ENCODE results near the gene POLG2. TPM values are rescaled to one million over a fixed set of nuclear protein-coding genes. Genes with fewer than 3 reads are reported as not detected.

Gene POLG2
- total and polyA plus RNA-seq, 2 of the 8 experiments (the other 6 are each of a cell fraction or from before 2014, with no cell fraction given) = 9.7 to 34.3 TPM

DNA sequence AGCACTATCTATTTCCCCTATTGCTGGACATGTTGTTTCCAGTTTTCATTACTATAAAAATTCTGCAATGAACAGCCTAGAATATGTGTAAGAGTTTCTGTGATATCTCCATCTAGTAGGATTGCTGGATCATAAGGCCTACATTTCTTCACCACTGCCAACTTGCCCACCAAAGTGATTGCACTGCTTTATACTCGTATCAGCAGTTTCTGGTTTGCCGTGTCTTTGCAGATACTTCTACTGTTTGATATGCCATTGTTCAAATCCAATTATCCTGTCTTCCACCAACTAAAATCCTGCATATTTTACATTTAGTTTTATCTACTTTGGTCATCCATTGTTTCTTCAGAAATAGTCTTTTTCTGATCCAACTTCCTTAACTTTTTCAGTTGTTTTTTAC is 31.1 kb upstream of the POLG2 start:
- no peak overlapping the region for H3K9ac ChIP-seq (replicated peaks in 1 of 4; ENCODE audit: extremely low read depth in 1 of 4, low read depth in 3 of 4, low read length in 3 of 4)
- H3K4ac ChIP-seq (replicated peaks; ENCODE audit: insufficient read length, low read depth, low read length) = no peak overlapping the region
- no peak overlapping the region for H3K27ac ChIP-seq (ENCODE audit: low read depth, low read length)
- no peak overlapping the region for H3K4me2 ChIP-seq (ENCODE audit: insufficient read depth in 1 of 2, low read depth in 2 of 2, low read length in 2 of 2)
- no peak overlapping the region for H2BK5ac ChIP-seq (ENCODE audit: low read depth, low read length)
- H4K91ac ChIP-seq (replicated peaks; ENCODE audit: insufficient read length, low read length) = no peak overlapping the region
- ChIA-PET CTCF (ENCODE audit: partially characterized antibody) (no interaction called here), POLR2A (ENCODE audit: partially characterized antibody) (interaction anchor here (1.1 to 7.5 kb wide), 4 partner anchors 10 to 29 kb away, joined by 4 to 56 read pairs (median 28); partner anchors contain the start of genes CEP95, DDX5 and POLG2)
- H2BK20ac ChIP-seq (ENCODE audit: low read length) = no peak overlapping the region
- H4K8ac ChIP-seq (ENCODE audit: extremely low read depth, insufficient read depth, low read length) = no peak overlapping the region
- H3K79me1 ChIP-seq (ENCODE audit: low read depth, low read length) = no peaks in the 10 kb centered on the region
- H3K23ac ChIP-seq (ENCODE audit: insufficient read length) = no peak overlapping the region
- TF ChIP-seq HDAC2 (IDR thresholded peaks at IDR 0.05; ENCODE audit: borderline replicate concordance in 1 of 2, low read depth in 2 of 2, low read length in 2 of 2) = no peak
- no peak for TF ChIP-seq MAFK (IDR thresholded peaks at IDR 0.05; ENCODE audit: low read depth, low read length)
- H2AK5ac ChIP-seq (ENCODE audit: low read depth, low read length) = no peak overlapping the region
- no peak overlapping the region for H2AFZ ChIP-seq (ENCODE audit: low read length)
- H3K79me2 ChIP-seq (ENCODE audit: control insufficient read depth in 1 of 2, insufficient read depth in 2 of 2, low read length in 2 of 2) = no peaks in the 10 kb centered on the region
- H2BK12ac ChIP-seq (ENCODE audit: low read depth, low read length) = no peak overlapping the region
- no peak overlapping the region for H3K56ac ChIP-seq (replicated peaks; ENCODE audit: insufficient read length, low read depth, low read length)
- H2BK120ac ChIP-seq (replicated peaks; ENCODE audit: low read depth, low read length) = no peak overlapping the region
- H4K20me1 ChIP-seq (replicated peaks in 1 of 2; ENCODE audit: control insufficient read depth in 1 of 2, insufficient read depth in 2 of 2, low read length in 2 of 2) = peaks cover 0 to 4% of the 10 kb centered on the region in 2 experiments
- no peak overlapping the region for H2BK15ac ChIP-seq (ENCODE audit: low read length)
- no peaks in the 10 kb centered on the region for H3K27me3 ChIP-seq (replicated peaks in 1 of 4; ENCODE audit: control insufficient read depth in 3 of 4, extremely low read depth in 1 of 4, insufficient read depth in 3 of 4, low read length in 3 of 4)
- peaks cover 49 to 96% (median 84%) of the 10 kb centered on the region in 4 experiments for H3K36me3 ChIP-seq (ENCODE audit: control insufficient read depth in 2 of 4, insufficient read depth in 4 of 4, low read length in 3 of 4)
- H3K9me3 ChIP-seq (ENCODE audit: insufficient read depth in 2 of 2, low read depth in 1 of 2, low read length in 1 of 2) = no peaks in the 10 kb centered on the region
- WGBS, 2 experiments (ENCODE audit: extremely low coverage in 1 of 2, insufficient coverage in 1 of 2, insufficient read length in 1 of 2, insufficient replicate concordance in 2 of 2, low coverage in 1 of 2, low lambda C conversion rate in 2 of 2, missing lambda C conversion rate in 1 of 2) = 87% methylated on average over 2 of the region's 2 CpGs; no CpG with 5 or more reads in 1 of the 2 experiments
- no peak overlapping the region for H4K5ac ChIP-seq (ENCODE audit: insufficient read length, low read depth, low read length)
- no peak for FAIRE-seq
- no peaks in the 10 kb centered on the region for H3K4me1 ChIP-seq (replicated peaks in 1 of 4; ENCODE audit: control insufficient read depth in 3 of 4, insufficient read depth in 4 of 4, low read length in 3 of 4)
- no peak overlapping the region for H3K18ac ChIP-seq (ENCODE audit: extremely low read depth, low read length)
- no peak overlapping the region for H3K14ac ChIP-seq (ENCODE audit: insufficient read length)
- no peak for DNase-seq (ENCODE audit: low read depth in 1 of 2, low spot score in 2 of 2)
- H3K23me2 ChIP-seq (ENCODE audit: low read depth, low read length) = no peaks in the 10 kb centered on the region
- no peak overlapping the region for H3K4me3 ChIP-seq (ENCODE audit: extremely low read depth in 1 of 4, insufficient read depth in 2 of 4, low read depth in 3 of 4, low read length in 4 of 4)
